Body of pancreas (tissue), 4 donors: ENCODE data around the gene ZNF236.

Experiments
- CTCF ChIP-seq, 7 experiments: fragments of 450-650 bp in 4 of 7; fragments of 200-600 bp in 3 of 7; sonication (generic) in 3 of 7; IDR thresholded peaks; one replicate each; pipeline ENCODE4 v1.5.1; 2016 to 2019; ENCODE audit warnings: antibody characterized with exemption in 7 of 7
- POLR2A ChIP-seq, 3 donors: fragments of 450-650 bp; IDR thresholded peaks; one replicate each; pipeline ENCODE4 v1.6.1; 2016; ENCODE audit warnings: antibody characterized with exemption in 3 of 3, mild to moderate bottlenecking in 2 of 3

DNA sequence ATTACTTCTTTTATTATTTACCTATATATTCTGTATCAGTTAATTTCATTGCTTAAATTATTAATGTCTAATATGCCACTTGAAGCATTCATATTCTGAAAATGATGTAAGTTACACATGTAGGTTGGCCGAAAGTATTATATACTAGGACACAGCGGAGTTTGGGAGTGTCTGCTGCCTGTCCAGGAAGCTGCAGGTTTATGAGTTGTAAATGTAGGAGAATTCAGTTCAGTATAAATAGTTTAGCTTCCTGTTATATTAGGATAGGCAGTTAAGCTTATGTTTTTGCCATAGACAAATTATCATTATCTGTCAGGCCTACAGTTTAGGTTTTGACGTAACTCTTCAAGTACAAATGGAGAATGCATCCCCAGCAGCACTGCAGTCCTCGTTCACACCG, 18.9 kb upstream of the ZNF236 start:
- TF ChIP-seq CTCF (IDR thresholded peaks at IDR 0.05) (no peak), POLR2A (IDR thresholded peaks at IDR 0.05) (no peak)
